ENCODE measurements around the gene ALAS1. TPM values are rescaled to one million over a fixed set of nuclear protein-coding genes. Genes with fewer than 3 reads are reported as not detected.

The ALAS1 gene
- total RNA-seq, 2 donors from 2014 or later, result 39.8 to 58.8 TPM

DNA sequence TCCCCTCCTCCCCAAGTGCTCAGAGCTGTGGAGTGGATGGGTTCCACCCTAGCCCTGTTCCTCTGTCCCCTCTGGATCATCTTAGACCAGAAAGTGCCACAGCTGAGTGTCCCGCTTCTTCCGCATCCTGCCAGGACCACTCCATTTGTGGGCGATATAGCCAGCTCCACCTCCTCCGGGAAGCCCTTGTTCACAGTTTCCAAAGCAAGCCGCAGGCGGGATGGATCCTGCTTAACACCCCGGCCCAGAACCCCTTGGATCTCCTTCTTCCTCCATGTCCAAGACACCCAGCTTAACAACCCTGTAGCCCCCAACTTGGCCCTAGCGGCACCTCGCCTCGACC is 490 bp upstream of the ALAS1 start:
- Histone ChIP-seq H3K36me3 (no peaks in the 10 kb centered on the region), H3K9me3 (no peaks in the 10 kb centered on the region), H3K4me1 (replicated peaks) (peaks cover 7% of the 10 kb centered on the region), H3K27ac (peak overlapping the region; percentile 81 to 82), H3K27me3 (replicated peaks; ENCODE audit: insufficient read depth) (no peaks in the 10 kb centered on the region), H3K4me3 (peak overlapping the region; percentile 57 to 94)
- WGBS, result 37% methylated on average over 10 of the region's 10 CpGs
- intact Hi-C loops (cut with DNase I), result loop anchor here (5.0 kb wide), 1 partner anchor 45 kb away; the partner anchor contains the start of gene POC1A
- no peak for DNase-seq (ENCODE audit: low spot score)
- TF ChIP-seq POLR2AphosphoS5 (IDR thresholded peaks at IDR 0.05) (no peak), POLR2A (IDR thresholded peaks at IDR 0.05) (no peak)
- TF ChIP-seq, protein P1, sequence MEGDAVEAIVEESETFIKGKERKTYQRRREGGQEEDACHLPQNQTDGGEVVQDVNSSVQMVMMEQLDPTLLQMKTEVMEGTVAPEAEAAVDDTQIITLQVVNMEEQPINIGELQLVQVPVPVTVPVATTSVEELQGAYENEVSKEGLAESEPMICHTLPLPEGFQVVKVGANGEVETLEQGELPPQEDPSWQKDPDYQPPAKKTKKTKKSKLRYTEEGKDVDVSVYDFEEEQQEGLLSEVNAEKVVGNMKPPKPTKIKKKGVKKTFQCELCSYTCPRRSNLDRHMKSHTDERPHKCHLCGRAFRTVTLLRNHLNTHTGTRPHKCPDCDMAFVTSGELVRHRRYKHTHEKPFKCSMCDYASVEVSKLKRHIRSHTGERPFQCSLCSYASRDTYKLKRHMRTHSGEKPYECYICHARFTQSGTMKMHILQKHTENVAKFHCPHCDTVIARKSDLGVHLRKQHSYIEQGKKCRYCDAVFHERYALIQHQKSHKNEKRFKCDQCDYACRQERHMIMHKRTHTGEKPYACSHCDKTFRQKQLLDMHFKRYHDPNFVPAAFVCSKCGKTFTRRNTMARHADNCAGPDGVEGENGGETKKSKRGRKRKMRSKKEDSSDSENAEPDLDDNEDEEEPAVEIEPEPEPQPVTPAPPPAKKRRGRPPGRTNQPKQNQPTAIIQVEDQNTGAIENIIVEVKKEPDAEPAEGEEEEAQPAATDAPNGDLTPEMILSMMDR (IDR thresholded peaks at IDR 0.05), result no peak

DNA sequence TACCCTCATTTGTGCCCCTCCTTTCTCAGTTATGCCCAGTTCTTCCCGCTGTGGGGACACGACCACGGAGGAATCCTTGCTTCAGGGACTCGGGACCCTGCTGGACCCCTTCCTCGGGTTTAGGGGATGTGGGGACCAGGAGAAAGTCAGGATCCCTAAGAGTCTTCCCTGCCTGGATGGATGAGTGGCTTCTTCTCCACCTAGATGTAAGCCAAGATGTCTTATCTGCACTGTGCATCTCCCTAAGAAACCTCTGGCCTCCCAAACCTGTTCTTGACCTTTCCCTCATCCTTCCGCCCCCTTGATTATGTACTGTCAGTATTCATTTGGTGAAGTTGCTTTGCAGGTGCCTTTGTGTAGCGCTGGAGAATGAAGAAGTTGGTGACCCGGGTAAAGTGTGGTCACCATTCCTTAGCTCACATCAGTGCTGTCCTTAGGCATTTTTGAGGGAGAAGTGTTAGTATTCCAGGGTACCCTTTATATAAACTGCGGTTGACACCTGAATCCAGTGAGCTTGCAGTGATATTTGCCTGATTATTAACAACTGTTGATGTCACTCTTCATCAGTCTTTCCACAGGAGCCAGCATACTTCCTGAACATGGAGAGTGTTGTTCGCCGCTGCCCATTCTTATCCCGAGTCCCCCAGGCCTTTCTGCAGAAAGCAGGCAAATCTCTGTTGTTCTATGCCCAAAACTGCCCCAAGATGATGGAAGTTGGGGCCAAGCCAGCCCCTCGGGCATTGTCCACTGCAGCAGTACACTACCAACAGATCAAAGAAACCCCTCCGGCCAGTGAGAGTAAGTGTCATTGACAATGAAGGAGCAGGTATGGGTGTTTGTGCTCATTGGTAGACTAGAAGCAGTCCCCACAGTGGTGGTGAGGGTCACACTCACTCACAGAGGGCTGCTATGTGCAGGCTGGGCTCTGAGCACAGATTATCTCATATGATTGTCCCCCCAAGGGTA is 966 bp downstream of the ALAS1 start:
- TF ChIP-seq POLR2AphosphoS5 (IDR thresholded peaks at IDR 0.05), result no peak
- TF ChIP-seq, protein P1 (IDR thresholded peaks at IDR 0.05), result no peak
- no peak for TF ChIP-seq POLR2A (IDR thresholded peaks at IDR 0.05)
- H3K27ac ChIP-seq, result peak overlapping the region; percentile 81 to 82
- peak overlapping the region; percentile 57 to 94 for H3K4me3 ChIP-seq
- intact Hi-C loops (cut with DNase I), result loop anchor here (5.0 kb wide), 1 partner anchor 47 kb away; the partner anchor contains the start of gene POC1A
- 43% methylated on average over 14 of the region's 14 CpGs for WGBS
- no peaks in the 10 kb centered on the region for H3K9me3 ChIP-seq
- H3K4me1 ChIP-seq (replicated peaks), result peaks cover 7% of the 10 kb centered on the region
- H3K36me3 ChIP-seq, result peaks cover 0 to 13% of the 10 kb centered on the region in 2 donors
- DNase-seq (ENCODE audit: low spot score), result no peak
- no peaks in the 10 kb centered on the region for H3K27me3 ChIP-seq (replicated peaks; ENCODE audit: insufficient read depth)

DNA sequence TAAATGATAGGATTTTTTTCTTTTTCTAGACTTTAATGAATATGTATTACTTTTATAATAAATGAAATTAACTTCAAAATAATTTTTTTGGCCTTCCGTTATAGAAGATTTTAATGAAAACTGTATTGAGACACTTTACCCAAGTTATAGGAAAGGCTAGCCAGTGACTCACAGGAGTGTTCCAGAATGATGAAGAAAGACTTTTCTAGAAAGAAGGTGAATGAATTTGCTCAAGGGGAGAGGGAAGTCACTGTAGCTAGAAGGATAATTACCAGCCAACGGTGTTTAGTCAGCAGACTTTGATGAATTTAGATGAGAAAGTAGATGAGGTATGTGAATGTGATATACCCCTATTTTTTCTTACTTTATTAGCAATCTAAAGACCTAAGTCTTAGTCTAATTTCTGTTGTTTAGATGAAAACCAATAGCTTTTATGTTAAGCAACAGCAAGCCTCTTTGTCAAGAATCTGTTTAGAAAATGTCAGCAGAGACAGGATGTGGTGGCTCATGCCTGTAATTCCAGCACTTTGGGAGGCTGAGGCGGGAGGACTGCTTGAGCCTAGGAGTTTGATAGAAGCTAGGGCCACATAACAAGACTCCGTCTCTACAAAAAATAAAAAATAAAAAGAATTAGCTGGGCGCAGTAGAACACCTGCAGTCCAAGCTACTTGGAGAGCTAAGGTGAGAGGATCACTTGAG is 3.2 kb downstream of the ALAS1 start:
- DNase-seq (ENCODE audit: low spot score), result no peak
- intact Hi-C loops (cut with DNase I), result no loop called here
- WGBS, result 87% methylated on average over 5 of the region's 5 CpGs
- no peaks in the 10 kb centered on the region for H3K9me3 ChIP-seq
- peak overlapping the region in 1 of 2 donors; percentile 0 for H3K27ac ChIP-seq
- peaks cover 0 to 26% of the 10 kb centered on the region in 2 donors for H3K36me3 ChIP-seq
- peaks cover 7% of the 10 kb centered on the region for H3K4me1 ChIP-seq (replicated peaks)
- no peak overlapping the region for H3K4me3 ChIP-seq
- TF ChIP-seq POLR2AphosphoS5 (IDR thresholded peaks at IDR 0.05) (no peak), POLR2A (IDR thresholded peaks at IDR 0.05) (no peak)
- TF ChIP-seq, protein P1 (IDR thresholded peaks at IDR 0.05), result no peak
- no peaks in the 10 kb centered on the region for H3K27me3 ChIP-seq (replicated peaks; ENCODE audit: insufficient read depth)

DNA sequence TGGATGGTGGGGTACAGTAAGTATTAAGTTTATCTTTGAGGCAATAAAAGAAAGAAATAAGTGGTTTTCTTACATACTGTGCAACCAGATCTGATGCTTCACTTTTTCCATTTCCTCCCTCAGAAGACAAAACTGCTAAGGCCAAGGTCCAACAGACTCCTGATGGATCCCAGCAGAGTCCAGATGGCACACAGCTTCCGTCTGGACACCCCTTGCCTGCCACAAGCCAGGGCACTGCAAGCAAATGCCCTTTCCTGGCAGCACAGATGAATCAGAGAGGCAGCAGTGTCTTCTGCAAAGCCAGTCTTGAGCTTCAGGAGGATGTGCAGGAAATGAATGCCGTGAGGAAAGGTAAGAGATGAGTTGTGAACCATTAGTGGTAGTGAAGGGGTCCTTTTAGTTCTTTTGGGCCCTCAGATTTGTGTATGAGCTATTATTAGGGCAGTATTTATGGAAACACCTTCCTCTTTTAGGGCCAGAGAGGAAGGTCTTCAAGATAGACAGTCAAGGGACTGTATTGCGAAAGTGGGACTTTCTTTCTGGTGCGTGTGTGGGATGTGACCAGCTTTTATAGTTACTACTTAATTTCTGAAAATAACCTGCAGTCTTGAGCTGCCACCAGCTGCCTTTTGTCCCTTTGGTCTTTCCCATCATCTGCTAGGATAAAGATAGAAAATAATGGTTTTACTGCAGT is 4.6 kb downstream of the ALAS1 start:
- Histone ChIP-seq H3K4me1 (replicated peaks) (peaks cover 1% of the 10 kb centered on the region), H3K9me3 (no peaks in the 10 kb centered on the region), H3K27ac (peak overlapping the region in 1 of 2 donors; percentile 0), H3K36me3 (peaks cover 0 to 26% of the 10 kb centered on the region in 2 donors), H3K27me3 (replicated peaks; ENCODE audit: insufficient read depth) (no peaks in the 10 kb centered on the region), H3K4me3 (no peak overlapping the region)
- WGBS, result 82% methylated on average over 4 of the region's 4 CpGs
- intact Hi-C loops (cut with DNase I), result no loop called here
- TF ChIP-seq POLR2AphosphoS5 (IDR thresholded peaks at IDR 0.05) (no peak), POLR2A (IDR thresholded peaks at IDR 0.05) (no peak)
- TF ChIP-seq, protein P1 (IDR thresholded peaks at IDR 0.05), result no peak
- no peak for DNase-seq (ENCODE audit: low spot score)

All from prostate gland (tissue), 2 donors.